Immature natural killer cell (primary cell): ENCODE data around the gene SLC16A12. TPM values are rescaled to one million over a fixed set of nuclear protein-coding genes. Genes with fewer than 3 reads are reported as not detected.

Experiments used
- DNase-seq, 3 donors: peaks; one replicate each; pipeline ENCODE4 v3.0.0; 2022; ENCODE audit warnings: mixed read lengths in 1 of 3
- H3K27ac Mint-ChIP-seq, 6 donors: one replicate each; pipeline ENCODE4 v1.8.0; 2020; ENCODE audit warnings: mixed read lengths in 6 of 6, mild to moderate bottlenecking in 5 of 6, inconsistent platforms in 4 of 6, moderate library complexity in 3 of 6
- H3K27me3 Mint-ChIP-seq, 3 donors: one replicate each; pipeline ENCODE4 v1.8.0; 2020 to 2021; ENCODE audit warnings: low read depth in 3 of 3, mild to moderate bottlenecking in 3 of 3, mixed read lengths in 3 of 3, moderate library complexity in 3 of 3, inconsistent platforms in 1 of 3
- H3K36me3 Mint-ChIP-seq, 3 donors: one replicate each; pipeline ENCODE4 v1.8.0; 2020; ENCODE audit warnings: mixed read lengths in 3 of 3, inconsistent platforms in 2 of 3, mild to moderate bottlenecking in 2 of 3
- H3K4me1 Mint-ChIP-seq, 2 donors: one replicate each; pipeline ENCODE4 v1.8.0; 2020; ENCODE audit warnings: inconsistent platforms in 2 of 2, mild to moderate bottlenecking in 2 of 2, mixed read lengths in 2 of 2, moderate library complexity in 1 of 2
- H3K4me3 Mint-ChIP-seq, 5 donors: one replicate each; pipeline ENCODE4 v1.8.0; 2020; ENCODE audit warnings: mild to moderate bottlenecking in 5 of 5, mixed read lengths in 5 of 5, inconsistent platforms in 3 of 5, moderate library complexity in 3 of 5
- H3K9me3 Mint-ChIP-seq, 6 donors: one replicate each; pipeline ENCODE4 v1.8.0; 2020; ENCODE audit warnings: mild to moderate bottlenecking in 6 of 6, mixed read lengths in 6 of 6, inconsistent platforms in 4 of 6, moderate library complexity in 3 of 6
- polyA plus RNA-seq, 3 donors: library from polyadenylated mRNA; unstranded; fragments of 300-500 nt; fragmentation: Illumina TruSeq; gene quantifications; one replicate each; pipeline ENCODE4 v1.2.3, GENCODE V29; 2021

The SLC16A12 gene
- polyA plus RNA-seq, 3 donors from 2014 or later: not detected

- peaks cover 0 to 5% (median 1%) of the 10 kb centered on the region in 3 donors for H3K27me3 Mint-ChIP-seq
Observed at GRCh38 chr10:89515031-89515841, 20.2 kb downstream of the SLC16A12 start.

GRCh38 chr10:89513206-89513605 is 22.2 kb downstream of the SLC16A12 start:
- H3K27me3 Mint-ChIP-seq: peaks cover 0 to 5% (median 1%) of the 10 kb centered on the region in 3 donors
- no peaks in the 10 kb centered on the region for H3K36me3 Mint-ChIP-seq
- H3K27ac Mint-ChIP-seq: no peak overlapping the region
- DNase-seq: no peak
- H3K4me3 Mint-ChIP-seq: no peak overlapping the region
- peaks cover 0 to 2% (median 0%) of the 10 kb centered on the region in 6 donors for H3K9me3 Mint-ChIP-seq
- H3K4me1 Mint-ChIP-seq: no peaks in the 10 kb centered on the region

More at GRCh38 chr10:89515031-89515841, 20.2 kb downstream of the SLC16A12 start:
- no peaks in the 10 kb centered on the region for H3K36me3 Mint-ChIP-seq
- DNase-seq: no peak
- H3K27ac Mint-ChIP-seq: no peak overlapping the region
- no peak overlapping the region for H3K4me3 Mint-ChIP-seq
- H3K9me3 Mint-ChIP-seq: peaks cover 0 to under 1% (median 0%) of the 10 kb centered on the region in 6 donors
- no peaks in the 10 kb centered on the region for H3K4me1 Mint-ChIP-seq

GRCh38 chr10:89505640-89506275 is 29.6 kb downstream of the SLC16A12 start:
- Mint-ChIP-seq H3K27ac (no peak overlapping the region), H3K4me3 (no peak overlapping the region), H3K27me3 (peaks cover 0 to 4% (median 2%) of the 10 kb centered on the region in 3 donors), H3K36me3 (no peaks in the 10 kb centered on the region), H3K4me1 (no peaks in the 10 kb centered on the region), H3K9me3 (peaks cover 0 to 2% (median 0%) of the 10 kb centered on the region in 6 donors)
- no peak for DNase-seq

GRCh38 chr10:89504691-89505090 is 30.7 kb downstream of the SLC16A12 start:
- Mint-ChIP-seq H3K4me3 (no peak overlapping the region), H3K4me1 (no peaks in the 10 kb centered on the region), H3K36me3 (no peaks in the 10 kb centered on the region), H3K9me3 (no peaks in the 10 kb centered on the region), H3K27me3 (peaks cover 0 to 6% (median 5%) of the 10 kb centered on the region in 3 donors), H3K27ac (no peak overlapping the region)
- DNase-seq: no peak

- DNase-seq: no peak
- Mint-ChIP-seq H3K36me3 (no peaks in the 10 kb centered on the region), H3K27ac (no peak overlapping the region)
Observed at GRCh38 chr10:89503652-89504370, 31.6 kb downstream of the SLC16A12 start.

GRCh38 chr10:89503151-89503550 is 32.2 kb downstream of the SLC16A12 start:
- DNase-seq: no peak
- H3K27me3 Mint-ChIP-seq: peaks cover 0 to 7% (median 6%) of the 10 kb centered on the region in 3 donors
- H3K36me3 Mint-ChIP-seq: no peaks in the 10 kb centered on the region
- no peaks in the 10 kb centered on the region for H3K4me1 Mint-ChIP-seq
- H3K27ac Mint-ChIP-seq: no peak overlapping the region
- peaks cover 0 to 2% (median 0%) of the 10 kb centered on the region in 6 donors for H3K9me3 Mint-ChIP-seq
- no peak overlapping the region for H3K4me3 Mint-ChIP-seq

More at GRCh38 chr10:89503652-89504370, 31.6 kb downstream of the SLC16A12 start:
- Mint-ChIP-seq H3K27me3 (peaks cover 0 to 7% (median 6%) of the 10 kb centered on the region in 3 donors), H3K4me3 (no peak overlapping the region), H3K4me1 (no peaks in the 10 kb centered on the region), H3K9me3 (no peaks in the 10 kb centered on the region)

- H3K36me3 Mint-ChIP-seq: no peaks in the 10 kb centered on the region
- DNase-seq: no peak
- peaks cover 0 to 2% (median 0%) of the 10 kb centered on the region in 6 donors for H3K9me3 Mint-ChIP-seq
- H3K4me1 Mint-ChIP-seq: no peaks in the 10 kb centered on the region
- peaks cover 0 to 7% (median 6%) of the 10 kb centered on the region in 3 donors for H3K27me3 Mint-ChIP-seq
- H3K4me3 Mint-ChIP-seq: no peak overlapping the region
- no peak overlapping the region for H3K27ac Mint-ChIP-seq
Observed at GRCh38 chr10:89502549-89502948, 32.8 kb downstream of the SLC16A12 start.

- Mint-ChIP-seq H3K27me3 (peaks cover 1 to 12% (median 6%) of the 10 kb centered on the region in 3 donors), H3K4me3 (no peak overlapping the region), H3K27ac (no peak overlapping the region), H3K9me3 (peaks cover 0 to 2% (median 0%) of the 10 kb centered on the region in 6 donors), H3K4me1 (no peaks in the 10 kb centered on the region), H3K36me3 (no peaks in the 10 kb centered on the region)
- no peak for DNase-seq
Observed at GRCh38 chr10:89494575-89494974, 40.8 kb downstream of the SLC16A12 start.

GRCh38 chr10:89494068-89494467 is 41.3 kb downstream of the SLC16A12 start:
- Mint-ChIP-seq H3K36me3 (no peaks in the 10 kb centered on the region), H3K27ac (no peak overlapping the region), H3K4me1 (no peaks in the 10 kb centered on the region), H3K27me3 (peaks cover 1 to 11% (median 6%) of the 10 kb centered on the region in 3 donors), H3K4me3 (no peak overlapping the region), H3K9me3 (peaks cover 0 to 2% (median 0%) of the 10 kb centered on the region in 6 donors)
- DNase-seq: no peak

- Mint-ChIP-seq H3K27me3 (peaks cover 1 to 10% (median 10%) of the 10 kb centered on the region in 3 donors), H3K4me3 (no peak overlapping the region), H3K36me3 (no peaks in the 10 kb centered on the region), H3K9me3 (no peaks in the 10 kb centered on the region), H3K4me1 (no peaks in the 10 kb centered on the region), H3K27ac (no peak overlapping the region)
- DNase-seq: no peak
Observed at GRCh38 chr10:89491932-89492331, 43.5 kb downstream of the SLC16A12 start.

GRCh38 chr10:89490596-89491335 is 44.6 kb downstream of the SLC16A12 start:
- no peak overlapping the region for H3K27ac Mint-ChIP-seq
- DNase-seq: no peak
- H3K36me3 Mint-ChIP-seq: no peaks in the 10 kb centered on the region
- H3K4me3 Mint-ChIP-seq: no peak overlapping the region
- H3K9me3 Mint-ChIP-seq: no peaks in the 10 kb centered on the region
- peaks cover 1 to 13% (median 9%) of the 10 kb centered on the region in 3 donors for H3K27me3 Mint-ChIP-seq
- H3K4me1 Mint-ChIP-seq: no peaks in the 10 kb centered on the region

GRCh38 chr10:89482256-89482655 is 53.1 kb downstream of the SLC16A12 start:
- Mint-ChIP-seq H3K4me1 (no peaks in the 10 kb centered on the region), H3K4me3 (no peak overlapping the region), H3K27ac (no peak overlapping the region), H3K36me3 (no peaks in the 10 kb centered on the region), H3K27me3 (peaks cover 0 to 10% (median 9%) of the 10 kb centered on the region in 3 donors), H3K9me3 (no peaks in the 10 kb centered on the region)
- no peak for DNase-seq

GRCh38 chr10:89481662-89482061 is 53.7 kb downstream of the SLC16A12 start:
- Mint-ChIP-seq H3K36me3 (no peaks in the 10 kb centered on the region), H3K4me1 (no peaks in the 10 kb centered on the region), H3K4me3 (no peak overlapping the region), H3K27me3 (peaks cover 0 to 9% (median 6%) of the 10 kb centered on the region in 3 donors), H3K9me3 (no peaks in the 10 kb centered on the region), H3K27ac (no peak overlapping the region)
- no peak for DNase-seq
